Measurements from ENCODE around the gene SNTB2.

Gene SNTB2

DNA sequence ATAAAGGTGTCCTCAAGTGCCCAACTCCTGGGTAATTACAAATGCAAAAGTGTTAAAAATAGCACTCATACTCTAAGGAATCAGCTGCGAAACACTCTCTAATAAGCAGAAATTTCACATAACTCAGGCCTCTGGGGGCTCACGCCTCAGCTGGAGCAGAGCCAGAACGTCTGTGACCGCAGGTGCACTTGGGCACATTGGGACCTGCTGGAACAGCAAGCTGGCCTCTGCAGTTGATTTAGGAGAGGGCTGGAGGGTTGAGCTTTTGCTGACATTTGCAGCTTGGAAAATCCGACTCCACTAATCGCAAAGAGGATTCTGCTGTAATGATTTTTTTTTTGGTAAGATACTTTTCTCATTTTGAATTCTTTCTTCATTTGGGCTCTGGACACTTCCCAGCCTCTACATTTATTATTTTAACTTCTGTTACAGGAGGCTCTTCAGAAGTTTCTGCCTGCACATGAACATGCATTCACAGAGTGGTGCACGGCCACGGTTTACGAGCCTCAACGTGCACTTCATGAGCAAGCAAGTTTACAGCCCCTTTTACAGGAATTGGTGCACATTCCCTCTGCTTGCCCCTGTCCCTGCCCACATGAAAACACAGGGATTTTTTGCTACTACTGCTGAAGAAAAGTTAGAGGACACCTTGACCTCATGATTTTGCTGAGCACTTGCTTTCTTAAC lies 4.1 kb upstream of the SNTB2 start:
- DNase-seq: no peak

DNA sequence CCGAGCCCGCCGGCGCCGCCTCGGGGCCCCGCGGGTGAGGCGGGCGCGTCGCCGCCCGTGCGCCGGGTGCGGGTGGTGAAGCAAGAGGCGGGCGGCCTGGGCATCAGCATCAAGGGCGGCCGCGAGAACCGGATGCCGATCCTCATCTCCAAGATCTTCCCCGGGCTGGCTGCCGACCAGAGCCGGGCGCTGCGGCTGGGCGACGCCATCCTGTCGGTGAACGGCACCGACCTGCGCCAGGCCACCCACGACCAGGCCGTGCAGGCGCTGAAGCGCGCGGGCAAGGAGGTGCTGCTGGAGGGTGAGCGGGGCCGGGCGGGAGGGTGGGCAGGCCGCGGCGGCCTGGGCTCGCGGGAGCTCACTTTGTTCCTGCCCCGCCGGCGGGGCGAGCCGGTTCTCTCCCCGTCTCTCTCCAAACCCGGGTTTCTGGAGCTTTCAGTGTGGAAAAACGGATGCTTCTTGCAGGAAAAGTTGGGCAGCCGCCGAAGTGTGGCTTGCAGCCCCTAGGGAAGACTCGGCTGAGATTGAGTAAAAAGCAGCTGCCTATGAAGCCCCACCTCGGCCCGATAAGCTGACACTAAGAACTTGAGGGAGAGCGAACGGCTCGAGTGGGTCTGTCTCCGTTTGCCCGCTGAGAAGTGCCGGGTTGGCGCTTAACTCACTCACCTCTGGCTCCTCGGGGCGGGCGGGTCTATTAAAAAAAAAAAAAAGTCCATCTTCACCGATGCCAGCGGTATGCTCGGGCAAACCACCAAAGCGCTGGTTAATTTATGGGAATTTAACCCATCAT lies 677 bp downstream of the SNTB2 start:
- DNase-seq: peak; percentile 42

DNA sequence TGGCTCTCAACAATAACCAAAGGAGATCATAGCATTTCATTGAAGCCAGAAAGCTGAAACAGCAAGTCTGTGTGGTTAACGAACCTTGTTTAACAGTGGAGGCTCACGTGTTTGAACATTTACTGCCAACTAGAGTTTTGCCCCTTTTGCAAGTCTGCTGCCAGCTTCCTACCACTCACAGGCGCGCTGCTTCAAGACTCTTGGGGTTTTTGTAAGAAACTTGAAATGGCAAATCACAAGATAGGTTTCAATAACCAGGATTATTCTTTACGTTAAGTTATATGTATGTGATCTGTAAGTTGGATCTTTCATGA lies 1.2 kb downstream of the SNTB2 start:
- no peak for DNase-seq

DNA sequence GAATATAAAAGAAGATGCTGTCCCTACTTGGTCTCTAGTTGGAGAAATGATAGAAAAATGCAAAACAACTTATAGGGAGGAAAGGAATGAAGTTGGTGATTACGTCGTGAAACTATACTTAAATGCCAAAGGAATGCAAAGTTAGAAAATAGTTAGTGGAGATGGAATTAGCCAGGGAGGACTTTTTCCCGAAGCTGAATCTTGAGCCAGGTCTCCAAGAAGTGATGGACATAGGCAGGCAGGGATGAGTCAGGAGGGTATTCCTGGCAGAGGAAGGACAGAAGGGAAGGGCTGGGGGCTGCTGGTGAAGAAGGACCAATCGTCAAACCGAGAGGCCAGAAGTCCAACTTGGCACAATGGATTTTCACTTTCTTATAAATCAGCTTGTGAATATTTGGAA lies 1.8 kb downstream of the SNTB2 start:
- no peak for DNase-seq

DNA sequence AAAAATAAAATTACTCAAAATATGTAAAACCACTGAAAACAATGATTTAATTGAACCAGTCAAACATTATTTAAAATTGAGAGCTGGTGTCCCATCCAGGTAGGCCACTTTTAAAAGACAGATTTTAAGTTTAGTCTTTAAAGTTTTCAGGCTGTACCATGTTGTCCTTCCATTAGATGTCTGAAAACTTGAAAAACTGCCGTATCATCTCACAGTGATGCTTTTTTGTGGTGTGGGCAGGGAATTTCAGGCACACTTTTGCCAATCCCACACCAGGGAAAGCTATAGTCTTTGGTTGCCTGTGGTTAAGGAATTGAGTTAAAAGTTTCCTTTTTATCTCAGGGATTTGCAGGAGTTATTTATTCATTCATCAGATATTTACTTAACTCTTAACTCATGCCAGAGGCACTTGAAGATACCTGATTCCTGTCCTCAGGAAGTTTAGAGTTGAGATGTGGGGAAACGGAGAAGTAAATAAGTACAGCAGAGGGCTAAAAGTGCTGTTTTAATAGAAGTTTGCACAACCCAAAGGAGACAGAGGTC lies 3.2 kb downstream of the SNTB2 start:
- no peak for DNase-seq

DNA sequence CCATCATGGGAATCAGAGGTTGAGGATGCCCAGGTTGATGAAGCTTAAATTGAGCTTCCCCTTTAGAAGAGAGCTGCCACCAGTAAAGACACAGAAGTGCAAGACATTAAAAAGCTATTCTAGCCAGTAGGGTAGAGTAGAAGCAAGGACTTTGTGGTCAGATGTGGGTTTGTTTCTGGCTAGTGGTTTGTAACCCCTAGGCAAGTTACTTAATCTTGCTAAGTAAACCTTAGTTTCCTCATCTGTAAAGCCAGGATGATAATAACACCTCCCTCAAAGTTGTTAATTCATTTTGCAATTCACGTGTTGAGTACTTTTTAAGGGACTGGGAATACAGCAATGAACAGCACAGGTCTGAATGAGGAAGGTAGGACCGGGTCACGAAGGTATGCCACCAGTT lies 3.6 kb downstream of the SNTB2 start:
- DNase-seq: no peak

DNA sequence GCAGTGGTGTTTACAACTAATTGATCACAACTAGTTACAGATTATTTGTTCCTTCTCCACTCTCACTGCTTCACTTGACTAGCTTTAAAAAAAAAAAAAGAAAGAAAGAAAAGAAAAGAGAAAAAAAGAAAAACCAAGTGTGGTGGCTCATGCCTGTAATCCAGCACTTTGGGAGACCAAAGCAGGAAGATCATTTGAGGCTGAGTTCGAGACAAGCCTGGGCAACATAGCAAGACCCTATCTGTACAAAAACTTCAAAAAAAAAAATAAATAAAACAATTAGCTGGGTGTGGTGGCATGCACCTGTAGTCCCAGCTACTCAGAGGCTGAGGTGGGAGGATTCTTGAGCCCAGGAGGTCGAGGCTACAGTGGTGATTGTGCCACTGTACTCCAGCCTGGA lies 4.2 kb downstream of the SNTB2 start:
- no peak for DNase-seq

DNA sequence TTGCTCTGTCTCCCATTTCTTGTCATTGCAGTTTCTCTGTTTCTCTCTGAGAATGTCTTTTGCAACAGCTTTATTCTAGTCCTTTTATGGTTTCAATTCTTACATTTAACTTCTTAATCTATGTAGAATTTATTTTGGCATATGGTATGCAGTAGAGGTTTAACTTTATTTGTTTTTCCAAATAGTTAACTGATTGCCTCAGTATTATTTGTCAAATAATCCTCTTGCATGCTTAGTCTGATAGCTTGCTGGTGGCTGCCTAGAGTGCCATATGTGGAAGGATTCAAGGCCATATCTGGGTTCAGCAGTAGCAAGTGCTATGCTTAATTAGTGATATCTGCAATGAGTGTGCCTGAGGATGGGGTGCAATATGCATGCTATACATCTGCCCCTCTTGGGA lies 6.9 kb downstream of the SNTB2 start:
- DNase-seq: no peak

DNA sequence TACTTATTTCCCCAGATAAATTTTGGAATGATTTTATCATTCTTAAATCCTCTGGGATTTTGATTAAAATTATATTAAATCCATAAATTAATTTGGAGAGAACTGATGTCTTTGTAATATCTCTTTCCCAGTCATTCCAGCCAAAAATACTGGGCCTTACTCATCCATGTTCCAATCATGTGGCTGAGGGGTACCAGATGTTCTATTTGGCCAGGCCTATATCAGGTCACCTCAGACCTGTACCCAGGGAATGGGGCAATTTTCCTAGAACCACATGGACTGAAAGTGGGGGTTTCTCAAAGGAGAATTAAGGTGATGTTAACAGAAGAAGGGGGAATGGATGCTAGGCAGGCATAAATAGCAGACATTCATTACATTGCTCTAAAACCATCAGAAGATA lies 7.5 kb downstream of the SNTB2 start:
- DNase-seq: no peak

DNA sequence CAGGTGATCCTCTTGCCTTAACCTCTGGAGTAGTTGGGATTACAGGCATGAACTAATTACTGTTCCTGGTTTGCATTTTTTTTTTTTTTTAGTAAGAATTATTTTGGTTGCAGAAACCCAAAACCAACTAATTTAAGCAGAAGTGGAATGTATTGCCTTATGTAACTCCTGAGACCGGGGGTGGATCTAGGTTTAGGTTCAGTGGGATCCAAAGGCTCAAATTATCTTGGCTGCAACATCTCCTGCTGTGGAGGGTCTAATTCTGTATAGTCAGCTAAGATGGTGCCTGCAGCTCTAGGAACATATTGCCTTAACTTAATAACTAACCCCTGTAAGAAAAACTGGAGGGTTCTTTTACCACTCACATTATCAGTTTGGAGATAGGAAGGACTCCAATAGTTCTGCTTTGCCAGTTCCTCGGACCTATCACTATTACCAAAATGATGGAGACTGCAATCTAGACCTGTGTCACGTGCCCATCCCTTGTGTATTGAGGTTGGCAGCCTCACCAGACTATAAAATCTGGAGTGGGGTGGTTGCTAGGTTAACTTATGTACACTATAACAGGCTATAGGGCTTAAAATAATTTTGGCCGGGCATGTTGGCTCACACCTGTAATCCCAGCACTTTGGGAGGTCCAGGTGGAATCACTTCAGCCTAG lies 8.5 kb downstream of the SNTB2 start:
- no peak for DNase-seq

DNA sequence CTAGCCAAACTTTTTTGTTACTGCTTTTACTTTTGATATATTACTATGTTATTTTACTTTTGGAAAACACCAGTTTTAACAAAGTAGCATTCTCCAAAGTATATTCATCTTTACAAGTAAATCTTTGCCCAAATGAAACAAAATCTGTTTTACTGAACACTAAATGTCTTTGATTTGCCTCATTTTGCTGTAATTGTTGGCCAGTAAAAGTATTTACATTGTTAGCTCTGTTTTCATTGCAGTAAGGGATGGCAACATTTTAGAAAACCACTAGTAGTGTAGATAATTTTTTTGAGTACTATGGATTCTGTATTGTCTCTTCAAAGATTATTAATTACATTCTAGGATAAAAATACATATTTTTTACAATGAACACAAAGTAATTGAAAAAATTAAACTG lies 10.6 kb downstream of the SNTB2 start:
- no peak for DNase-seq

DNA sequence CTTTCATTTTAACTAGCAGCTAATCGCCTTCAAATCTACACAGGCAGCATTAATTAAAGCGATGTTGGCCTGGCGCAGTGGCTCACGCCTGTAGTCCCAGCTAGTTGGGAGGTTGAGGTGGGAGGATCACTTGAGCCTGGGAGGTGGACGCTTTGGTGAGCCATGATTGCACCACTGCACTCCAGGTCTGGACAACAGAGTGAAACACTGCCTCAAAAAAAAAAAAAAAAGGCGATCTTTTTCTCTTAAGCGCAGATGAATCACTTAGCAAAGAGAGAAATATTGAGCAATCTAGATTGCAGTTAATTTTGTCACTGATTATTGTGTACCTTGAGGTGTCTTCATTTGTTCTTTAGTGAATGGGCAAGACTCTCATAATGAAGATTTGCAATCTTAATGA lies 12.4 kb downstream of the SNTB2 start:
- DNase-seq: no peak

DNA sequence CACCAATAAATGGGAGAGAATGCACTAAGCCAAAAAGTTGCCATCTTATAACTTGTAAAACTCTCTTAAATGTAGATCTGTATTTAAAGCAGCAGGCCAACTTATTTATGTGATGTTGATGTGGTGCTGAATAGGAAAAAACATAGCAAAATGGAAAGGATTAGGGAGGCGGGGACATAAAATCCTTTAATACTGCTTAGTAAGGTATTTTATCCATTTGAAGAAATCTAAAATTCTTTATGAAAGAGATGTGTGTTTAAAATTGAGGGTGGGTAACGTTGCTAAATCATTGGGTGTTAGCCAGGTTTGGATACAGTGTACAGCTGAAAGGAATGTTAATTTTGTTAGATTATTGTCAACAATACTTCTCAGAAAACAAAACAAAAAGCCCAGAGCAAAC lies 14.3 kb downstream of the SNTB2 start:
- DNase-seq: no peak

DNA sequence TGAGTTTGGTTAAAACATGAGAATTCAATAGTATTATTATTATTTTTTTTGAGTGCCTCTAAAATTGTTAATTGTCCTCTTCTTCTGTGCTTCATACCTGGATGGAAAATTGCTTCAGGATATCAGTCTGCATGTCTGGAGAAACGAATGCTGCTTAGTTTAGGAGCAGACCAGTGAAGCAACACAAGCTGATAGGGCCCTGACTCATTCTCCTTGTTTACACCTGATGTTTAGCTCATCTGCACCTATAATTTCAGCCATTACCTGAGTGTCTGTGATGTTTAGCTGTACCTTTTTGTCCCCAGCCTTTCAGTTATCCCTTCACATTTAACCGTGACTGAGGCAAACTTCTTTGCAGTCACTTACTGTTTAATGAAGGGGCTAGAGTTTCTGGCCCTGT lies 14.8 kb downstream of the SNTB2 start:
- DNase-seq: no peak

DNA sequence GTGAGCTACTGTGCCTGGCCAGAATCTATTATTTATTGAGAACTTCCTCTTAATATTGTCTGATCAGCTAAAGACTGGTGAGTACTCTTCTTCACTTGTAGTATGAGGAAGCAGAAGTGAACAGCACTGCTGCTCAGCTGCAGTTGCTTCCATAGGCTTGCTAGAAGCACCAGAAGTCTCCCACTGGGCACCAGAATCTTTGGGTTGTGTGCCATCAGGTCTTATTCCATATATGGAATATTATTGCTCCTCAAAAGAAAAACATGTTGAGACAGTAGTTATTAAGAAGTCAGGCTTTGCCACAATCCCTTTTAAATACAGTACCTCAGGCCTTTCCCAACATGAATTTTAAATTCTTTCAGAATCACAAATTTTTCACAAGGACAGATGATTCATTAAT lies 17.2 kb downstream of the SNTB2 start:
- DNase-seq: no peak

DNA sequence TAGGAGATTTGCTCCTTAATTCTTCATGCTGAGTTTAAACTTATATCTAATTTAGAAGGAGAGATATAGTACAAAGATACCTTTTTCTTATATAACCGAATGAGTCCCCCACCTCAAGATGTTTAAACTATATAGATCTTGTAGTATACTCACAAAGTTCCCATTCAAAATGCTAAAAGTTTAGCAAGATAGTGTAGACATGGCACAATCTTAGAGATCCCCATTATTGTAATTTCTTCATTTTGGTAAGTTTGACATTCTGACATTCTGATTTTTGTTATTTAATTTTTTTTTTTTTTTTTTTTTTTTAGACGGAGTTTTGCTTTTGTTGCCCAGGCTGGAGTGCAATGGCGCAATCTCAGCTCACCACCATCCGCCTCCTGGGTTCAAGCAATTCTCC lies 22.8 kb downstream of the SNTB2 start:
- DNase-seq: no peak

DNA sequence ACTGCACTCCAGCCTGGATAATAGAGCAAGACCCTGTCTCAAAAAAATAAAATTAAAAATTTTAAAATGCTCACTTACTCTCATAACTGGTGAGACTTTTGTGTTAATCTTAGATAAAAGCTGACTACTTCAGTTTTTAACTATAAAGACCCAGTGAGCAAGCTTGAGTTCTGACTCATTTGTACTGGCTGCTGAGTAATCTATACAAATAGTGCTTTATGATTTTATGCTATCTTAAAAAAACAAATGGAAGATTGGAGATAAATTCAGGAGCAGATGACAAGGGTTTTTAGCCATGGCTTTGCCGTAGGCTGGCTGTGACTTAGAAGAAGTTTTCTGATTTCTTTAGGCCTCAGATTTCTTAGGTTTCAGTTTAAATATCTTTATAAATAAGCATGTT lies 30.5 kb downstream of the SNTB2 start:
- DNase-seq: no peak

DNA sequence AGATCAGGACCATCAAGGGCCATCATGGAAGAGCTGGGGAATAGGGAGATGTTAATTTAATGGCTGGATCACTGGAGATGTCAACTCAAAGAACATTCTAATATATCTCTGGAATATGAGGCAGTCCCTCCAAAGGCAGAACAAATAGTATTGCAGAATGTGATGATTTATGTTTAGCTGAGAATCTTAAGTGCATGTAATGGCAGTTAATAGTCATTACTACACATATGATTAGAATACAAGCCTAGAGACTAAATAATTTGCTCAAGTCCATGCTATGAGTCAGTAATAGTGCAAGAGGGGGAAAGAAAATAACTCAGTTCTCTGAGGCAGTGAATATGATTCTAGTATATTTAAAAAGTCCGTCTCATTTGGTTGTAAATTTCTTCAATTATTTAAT lies 32.3 kb downstream of the SNTB2 start:
- DNase-seq: no peak

DNA sequence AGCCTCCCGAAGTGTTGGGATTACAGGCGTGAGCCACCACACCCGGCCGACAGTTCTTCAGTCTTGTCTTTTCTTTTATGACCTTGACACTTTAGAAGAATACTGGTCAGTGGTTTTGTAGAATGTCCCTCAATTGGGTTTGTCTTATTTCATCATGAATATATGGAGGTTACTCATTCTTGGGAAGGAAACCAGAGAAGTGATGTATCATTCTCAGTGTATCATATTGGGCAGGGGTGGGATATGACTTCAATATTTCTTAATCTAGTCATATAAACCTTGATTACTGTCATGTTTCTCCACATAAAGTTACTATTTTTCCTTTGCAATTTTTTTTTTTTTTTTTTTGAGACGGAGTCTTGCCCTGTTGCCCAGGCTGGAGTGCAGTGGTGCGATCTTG lies 36.9 kb downstream of the SNTB2 start:
- DNase-seq: no peak

DNA sequence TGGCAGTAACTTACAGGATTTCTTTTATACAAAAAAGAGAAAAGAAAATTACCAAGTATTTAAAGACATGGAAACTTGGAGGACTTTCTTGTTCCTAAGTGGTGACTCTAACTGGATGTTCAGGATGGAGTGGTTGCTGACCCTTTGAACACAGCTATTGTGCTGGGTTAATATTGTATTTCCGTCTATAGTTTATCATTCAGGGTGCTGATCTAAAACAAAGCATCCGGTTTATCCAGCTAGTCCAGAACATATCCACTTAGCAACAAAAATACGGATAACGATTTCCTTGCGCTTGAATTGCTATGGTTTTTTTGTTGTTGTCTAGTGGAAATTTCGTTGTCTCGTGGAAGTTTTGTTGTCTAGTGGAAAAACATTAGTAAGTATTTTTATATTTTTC lies 38.2 kb downstream of the SNTB2 start:
- DNase-seq: no peak

DNA sequence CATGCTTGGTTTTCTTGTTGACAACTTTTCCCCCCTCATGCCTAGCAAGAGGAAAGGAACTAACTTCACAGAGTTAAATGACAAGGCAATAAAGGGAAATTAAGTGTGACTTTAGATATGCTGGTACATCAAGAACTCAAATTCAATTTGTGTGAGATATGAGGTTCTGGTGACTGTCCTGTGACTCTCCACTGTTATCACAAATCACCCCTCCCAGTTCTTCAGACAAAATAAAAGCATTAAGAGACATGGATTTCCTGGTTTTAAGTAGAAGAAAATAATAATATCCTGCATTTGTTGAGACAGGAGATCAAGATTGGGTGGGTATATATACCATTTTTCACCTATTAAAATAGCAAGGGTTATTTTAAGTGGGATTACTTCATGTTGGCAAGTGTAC lies 46.2 kb downstream of the SNTB2 start:
- no peak for DNase-seq

DNA sequence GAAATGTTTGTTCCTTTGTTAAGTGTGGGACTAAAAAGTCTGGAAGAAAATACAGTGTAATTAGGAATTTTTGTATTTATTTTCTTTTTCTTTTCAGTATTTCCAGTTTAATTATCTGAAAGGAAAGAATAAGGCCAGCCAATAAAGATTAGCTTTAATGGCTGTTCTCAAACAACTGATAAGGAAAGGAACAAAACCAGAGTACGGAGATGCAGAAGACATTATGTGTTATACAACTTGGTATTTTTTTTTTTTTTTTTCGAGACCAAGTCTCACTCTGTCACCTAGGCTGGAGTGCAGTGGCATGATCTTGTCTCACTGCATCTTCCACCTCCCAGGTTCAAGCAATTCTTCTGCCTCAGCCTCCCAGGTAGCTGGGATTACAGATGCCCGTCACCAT lies 47.5 kb downstream of the SNTB2 start:
- DNase-seq: no peak

DNA sequence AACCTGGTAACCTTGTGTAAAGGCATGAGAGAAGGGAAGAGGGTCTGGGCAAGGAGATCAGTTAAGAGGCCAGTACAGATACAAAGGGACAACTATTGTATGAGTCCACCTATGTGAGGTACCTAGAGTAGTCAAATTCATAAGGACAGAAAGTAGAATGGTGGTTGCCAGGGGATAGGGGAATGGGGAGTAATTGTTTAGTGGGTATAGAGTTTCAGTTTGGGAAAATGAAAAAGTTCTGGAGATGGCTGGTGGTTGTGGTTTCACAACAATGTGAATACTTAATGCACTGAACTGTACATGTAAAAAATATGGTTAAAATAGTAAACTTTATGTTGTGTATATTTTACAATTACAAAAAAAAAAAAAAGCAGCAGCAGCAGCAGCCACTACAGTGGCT lies 49.4 kb downstream of the SNTB2 start:
- no peak for DNase-seq

DNA sequence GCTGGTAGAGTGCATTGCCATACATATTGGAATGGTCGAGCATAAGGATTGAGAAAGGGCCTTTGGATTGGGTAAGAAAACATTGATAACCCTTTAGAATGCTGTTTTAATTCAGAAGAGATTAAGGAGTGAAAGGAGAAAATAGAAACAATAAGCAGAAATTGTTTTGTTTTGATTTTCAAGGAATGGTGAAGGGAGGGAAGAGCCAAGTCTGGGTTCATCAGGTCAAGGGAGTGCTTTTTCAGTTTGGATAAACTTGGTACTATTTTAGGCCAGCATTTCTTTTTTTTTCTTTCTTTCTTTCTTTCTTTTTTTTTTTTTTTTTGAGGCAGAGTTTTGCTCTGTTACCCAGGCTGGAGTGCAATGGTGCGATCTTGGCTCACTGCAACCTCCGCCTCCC lies 50.3 kb downstream of the SNTB2 start:
- no peak for DNase-seq
